H1 (cell line): ENCODE data around the gene TJP2. TPM values are rescaled to one million over a fixed set of nuclear protein-coding genes. Genes with fewer than 3 reads are reported as not detected.

ENCODE experiments used
- CTCF ChIA-PET: fragments of 300-600 bp; sonication (Branson Sonifier 250); formaldehyde crosslinking; loops from one replicate; lab custom pipeline; 2021; ENCODE audit not compliant: partially characterized antibody; lab: Charles Lee
- POLR2A ChIA-PET: fragments of 300-600 bp; sonication (Branson Sonifier 250); formaldehyde crosslinking; loops from one replicate; lab custom pipeline; 2021; ENCODE audit warnings: inconsistent platforms; ENCODE audit not compliant: partially characterized antibody; lab: Charles Lee
- DNase-seq, 2 experiments: peaks; one replicate each; pipeline versions ENCODE4 v3.0.0 to v3.0.0-alpha.2; 2010 to 2022; ENCODE audit warnings: low spot score in 2 of 2, low read depth in 1 of 2, mixed read lengths in 1 of 2
- FAIRE-seq: peaks from 2 replicates; lab custom pipeline; 2011; peaks lifted over from hg19 to GRCh38; lab: Jason Lieb, UNC
- H2AFZ ChIP-seq: 2 replicates; pipeline ENCODE4 v1.8.1; 2012; ENCODE audit warnings: low read length, inconsistent platforms
- H2AK5ac ChIP-seq: 2 replicates; pipeline ENCODE4 v1.6.1; 2013; ENCODE audit warnings: low read depth, low read length
- H2BK120ac ChIP-seq: replicated peaks from 2 replicates; pipeline ENCODE3; 2013; ENCODE audit warnings: low read depth, low read length, inconsistent platforms
- H2BK12ac ChIP-seq: 2 replicates; pipeline ENCODE4 v1.6.1; 2013; ENCODE audit warnings: low read depth, low read length
- H2BK15ac ChIP-seq: 2 replicates; pipeline ENCODE4 v1.6.1; 2013; ENCODE audit warnings: low read length
- H2BK20ac ChIP-seq: 2 replicates; pipeline ENCODE4 v1.6.1; 2013; ENCODE audit warnings: low read length
- H2BK5ac ChIP-seq: 2 replicates; pipeline ENCODE4 v1.6.1; 2013; ENCODE audit warnings: low read depth, low read length
- H3K14ac ChIP-seq: 2 replicates; pipeline ENCODE4 v1.6.1; 2013; ENCODE audit warnings: inconsistent platforms; ENCODE audit not compliant: insufficient read length
- H3K18ac ChIP-seq: 2 replicates; pipeline ENCODE4 v1.6.1; 2013; ENCODE audit warnings: low read length; ENCODE audit errors: extremely low read depth
- H3K23ac ChIP-seq: 2 replicates; pipeline ENCODE4 v1.6.1; 2013; ENCODE audit warnings: inconsistent platforms; ENCODE audit not compliant: insufficient read length
- H3K23me2 ChIP-seq: 2 replicates; pipeline ENCODE4 v1.6.1; 2013; ENCODE audit warnings: low read depth, low read length
- H3K27ac ChIP-seq: 2 replicates; pipeline ENCODE4 v1.6.1; 2011; ENCODE audit warnings: low read depth, low read length, inconsistent platforms
- H3K27me3 ChIP-seq, 4 experiments: replicated peaks in 1 of 4; 1 replicate in 1 of 4; 2 replicates in 3 of 4; pipeline versions ENCODE4 v1.6.1 to v1.8.1; 2011 to 2013; ENCODE audit warnings: low read length in 3 of 4, mild to moderate bottlenecking in 3 of 4, inconsistent platforms in 2 of 4, mixed read lengths in 2 of 4, moderate library complexity in 1 of 4; ENCODE audit not compliant: control insufficient read depth in 3 of 4, insufficient read depth in 3 of 4; ENCODE audit errors: extremely low read depth in 1 of 4
- H3K36me3 ChIP-seq, 4 experiments: 2 replicates each; pipeline versions ENCODE4 v1.6.1 to v1.8.1; 2011 to 2013; ENCODE audit warnings: mild to moderate bottlenecking in 4 of 4, low read length in 3 of 4, moderate library complexity in 2 of 4, control low read depth in 1 of 4, inconsistent platforms in 1 of 4; ENCODE audit not compliant: insufficient read depth in 4 of 4, control insufficient read depth in 2 of 4
- H3K4ac ChIP-seq: replicated peaks from 2 replicates; pipeline ENCODE3; 2013; ENCODE audit warnings: low read length, low read depth, mixed read lengths, inconsistent platforms; ENCODE audit not compliant: insufficient read length
- H3K4me1 ChIP-seq, 4 experiments: replicated peaks in 1 of 4; 1 replicate in 1 of 4; 2 replicates in 3 of 4; pipeline versions ENCODE4 v1.6.1 to v1.8.1; 2011 to 2013; ENCODE audit warnings: low read length in 3 of 4, inconsistent platforms in 2 of 4, mixed read lengths in 1 of 4; ENCODE audit not compliant: insufficient read depth in 4 of 4, control insufficient read depth in 3 of 4
- H3K4me2 ChIP-seq, 2 experiments: 2 replicates each; pipeline versions ENCODE4 v1.6.1 to v1.8.1; 2011 to 2013; ENCODE audit warnings: low read depth in 2 of 2, low read length in 2 of 2, control low read depth in 1 of 2, inconsistent platforms in 1 of 2, mild to moderate bottlenecking in 1 of 2; ENCODE audit not compliant: insufficient read depth in 1 of 2
- H3K4me3 ChIP-seq, 4 experiments: fragments of 200-600, 300-600 bp in 1 of 4; sonication (generic), shearing (Covaris generic), sonication (Bioruptor Twin) in 1 of 4; 2 replicates each; pipeline versions ENCODE4 v1.5.1 to v1.8.1; 2011 to 2016; ENCODE audit warnings: low read length in 4 of 4, low read depth in 3 of 4, control low read depth in 2 of 4, inconsistent platforms in 2 of 4, mild to moderate bottlenecking in 2 of 4, mixed read lengths in 1 of 4, moderate library complexity in 1 of 4; ENCODE audit not compliant: insufficient read depth in 2 of 4; ENCODE audit errors: extremely low read depth in 1 of 4
- H3K56ac ChIP-seq: replicated peaks from 2 replicates; pipeline ENCODE3; 2013; ENCODE audit warnings: low read depth, mild to moderate bottlenecking, mixed read lengths, low read length, inconsistent platforms; ENCODE audit not compliant: insufficient read length
- H3K79me1 ChIP-seq: 2 replicates; pipeline ENCODE4 v1.6.1; 2013; ENCODE audit warnings: low read depth, low read length, control low read depth
- H3K79me2 ChIP-seq, 2 experiments: 2 replicates each; pipeline versions ENCODE4 v1.6.1 to v1.8.1; 2012 to 2013; ENCODE audit warnings: low read length in 2 of 2, mild to moderate bottlenecking in 2 of 2, inconsistent platforms in 1 of 2; ENCODE audit not compliant: insufficient read depth in 2 of 2, control insufficient read depth in 1 of 2
- H3K9ac ChIP-seq, 4 experiments: replicated peaks in 1 of 4; 1 replicate in 1 of 4; 2 replicates in 3 of 4; pipeline versions ENCODE4 v1.6.1 to v1.8.1; 2011 to 2013; ENCODE audit warnings: low read depth in 3 of 4, low read length in 3 of 4, control low read depth in 2 of 4, mild to moderate bottlenecking in 2 of 4, moderate library complexity in 2 of 4, inconsistent platforms in 1 of 4; ENCODE audit errors: extremely low read depth in 1 of 4
- H3K9me3 ChIP-seq, 2 experiments: 2 replicates each; pipeline versions ENCODE4 v1.6.1 to v1.8.1; 2012 to 2013; ENCODE audit warnings: mild to moderate bottlenecking in 2 of 2, moderate library complexity in 2 of 2, control low read depth in 1 of 2, inconsistent platforms in 1 of 2, low read depth in 1 of 2, low read length in 1 of 2, mixed read lengths in 1 of 2; ENCODE audit not compliant: insufficient read depth in 2 of 2
- H4K20me1 ChIP-seq, 2 experiments: replicated peaks in 1 of 2; 2 replicates each; pipeline versions ENCODE3 to v1.8.1; 2011 to 2013; ENCODE audit warnings: inconsistent platforms in 2 of 2, low read length in 2 of 2, mild to moderate bottlenecking in 1 of 2; ENCODE audit not compliant: insufficient read depth in 2 of 2, control insufficient read depth in 1 of 2
- H4K5ac ChIP-seq: 2 replicates; pipeline ENCODE4 v1.6.1; 2013; ENCODE audit warnings: low read length, low read depth, mixed read lengths, inconsistent platforms; ENCODE audit not compliant: insufficient read length
- H4K8ac ChIP-seq: 2 replicates; pipeline ENCODE4 v1.8.0; 2013; ENCODE audit warnings: mild to moderate bottlenecking, moderate library complexity, low read length, inconsistent platforms; ENCODE audit not compliant: insufficient read depth; ENCODE audit errors: extremely low read depth
- H4K91ac ChIP-seq: replicated peaks from 2 replicates; pipeline ENCODE3; 2013; ENCODE audit warnings: low read length, mixed read lengths, inconsistent platforms; ENCODE audit not compliant: insufficient read length
- ATF2 ChIP-seq: IDR thresholded peaks from 2 replicates; pipeline ENCODE4 v1.6.1; 2012; ENCODE audit warnings: low read length, inconsistent platforms
- RBBP5 ChIP-seq: IDR thresholded peaks from 2 replicates; pipeline ENCODE4 v1.7.1; 2012; ENCODE audit warnings: low read depth, mild to moderate bottlenecking, inconsistent platforms, low read length, moderate library complexity, borderline replicate concordance
- RFX5 ChIP-seq: IDR thresholded peaks from 2 replicates; pipeline ENCODE4 v1.6.1; 2011; ENCODE audit warnings: low read depth, low read length, improper control_type of control experiment, borderline replicate concordance
- YY1 ChIP-seq: IDR thresholded peaks from 2 replicates; pipeline ENCODE4 v1.6.1; 2011; ENCODE audit warnings: low read depth, mild to moderate bottlenecking, low read length
- WGBS, 2 experiments: shearing (Covaris generic) in 1 of 2; methylation state at CpG; one replicate each; pipeline versions ENCODE4 v1.1.6 to v1.1.7; 2013 to 2015; ENCODE audit warnings: low lambda C conversion rate in 2 of 2, mixed read lengths in 2 of 2, inconsistent platforms in 1 of 2, low coverage in 1 of 2, missing lambda C conversion rate in 1 of 2; ENCODE audit not compliant: insufficient replicate concordance in 2 of 2, insufficient coverage in 1 of 2, insufficient read length in 1 of 2; ENCODE audit errors: extremely low coverage in 1 of 2, missing lambda C conversion rate in 1 of 2; 5-methylcytosine and 5-hydroxymethylcytosine counted together
- polyA plus RNA-seq, 7 experiments: library from polyadenylated mRNA; depleted of rRNA in 3 of 7; stranded (reverse) in 5 of 7; unstranded in 2 of 7; fragments of >200 nt in 5 of 7; fragments of 200-250 nt in 2 of 7; gene quantifications; 1 replicate in 5 of 7; 2 replicates in 1 of 7; 4 replicates in 1 of 7; pipeline versions ENCODE4 v1.2.1 to v1.2.3, GENCODE V29; 2011 to 2013; ENCODE audit warnings: missing spikeins in 2 of 7, mixed read lengths in 2 of 7
- total RNA-seq: library from RNA; stranded (reverse); fragmentation: NEBNext Ultra II Directional; extraction: Animal tissue kit (Norgen Biotek cat#: 25700); gene quantifications from 2 replicates; pipeline ENCODE4 v1.2.1, GENCODE V29; 2021

Gene TJP2
- total and polyA plus RNA-seq, 2 of the 8 experiments (the other 6 are each of a cell fraction or from before 2014, with no cell fraction given) = 54.9 to 137 TPM

DNA sequence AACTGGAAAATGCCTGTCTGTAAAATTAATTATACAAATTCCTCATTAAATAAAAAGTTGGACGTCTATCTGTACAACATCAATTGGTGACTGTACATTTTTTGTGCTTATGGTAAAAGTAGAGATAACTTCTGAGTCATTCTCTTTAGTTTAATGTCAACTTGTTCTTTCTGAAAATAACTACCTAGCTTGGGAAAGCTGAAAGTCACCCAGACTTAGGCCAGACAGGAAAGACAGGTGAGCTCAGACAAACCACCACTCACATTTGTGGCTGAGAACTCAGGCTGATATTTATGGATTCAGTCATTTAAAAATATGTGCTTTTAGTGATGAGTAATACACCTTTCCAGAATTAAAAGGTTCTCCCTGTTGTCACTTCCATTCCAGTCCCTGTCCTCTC is 119.1 kb downstream of the TJP2 start:
- Histone ChIP-seq H3K27ac (no peak overlapping the region), H3K27me3 (no peaks in the 10 kb centered on the region), H4K8ac (no peak overlapping the region), H3K36me3 (no peaks in the 10 kb centered on the region), H2BK12ac (no peak overlapping the region), H4K91ac (no peak overlapping the region), H3K14ac (no peak overlapping the region), H3K4me2 (no peak overlapping the region), H3K9me3 (no peaks in the 10 kb centered on the region), H3K4ac (no peak overlapping the region), H3K4me3 (no peak overlapping the region), H4K20me1 (no peaks in the 10 kb centered on the region), H2AFZ (no peak overlapping the region), H3K4me1 (peaks cover 0 to 4% (median 0%) of the 10 kb centered on the region in 4 experiments; a peak in 1 of 7 replicates), H2BK20ac (no peak overlapping the region), H3K18ac (no peak overlapping the region), H2BK5ac (no peak overlapping the region), H2BK120ac (no peak overlapping the region), H3K79me2 (no peaks in the 10 kb centered on the region), H3K23ac (no peak overlapping the region), H2BK15ac (no peak overlapping the region), H3K23me2 (no peaks in the 10 kb centered on the region), H3K79me1 (no peaks in the 10 kb centered on the region), H3K56ac (no peak overlapping the region), H3K9ac (no peak overlapping the region), H2AK5ac (no peak overlapping the region), H4K5ac (no peak overlapping the region)
- FAIRE-seq (no peak), DNase-seq (no peak)
- ChIA-PET POLR2A (no interaction called here), CTCF (interaction anchor here (0.9 to 1.2 kb wide), 2 partner anchors 15 to 50 kb away, joined by 3 read pairs; no protein-coding TSS in a partner anchor)
- 83% methylated on average over 1 of the region's 1 CpG; no CpG with 5 or more reads in 1 of the 2 experiments for WGBS, 2 experiments
- TF ChIP-seq RFX5 (no peak), ATF2 (no peak), YY1 (no peak), RBBP5 (no peak)
